Brain microvascular endothelial cell (primary cell): ENCODE data around the gene CPM.

Experiments
- DNase-seq: peaks from one replicate; pipeline ENCODE4 v3.0.0-alpha.2; 2020
- H3K27ac ChIP-seq: fragments of 250-450 bp; sonication (Bioruptor Pico); 2 replicates; pipeline ENCODE4 v1.5.1; 2020; ENCODE audit warnings: mild to moderate bottlenecking, moderate library complexity
- H3K27me3 ChIP-seq: fragments of 250-450 bp; sonication (Bioruptor Pico); replicated peaks from 2 replicates; pipeline ENCODE4 v1.5.1; 2020; ENCODE audit warnings: mild to moderate bottlenecking
- H3K36me3 ChIP-seq: fragments of 250-450 bp; sonication (Bioruptor Pico); replicated peaks from 2 replicates; pipeline ENCODE4 v1.5.1; 2020; ENCODE audit warnings: mild to moderate bottlenecking
- H3K4me3 ChIP-seq: 2 replicates; pipeline ENCODE4 v1.5.1; 2011; ENCODE audit warnings: low read depth, mild to moderate bottlenecking, control low read depth, low read length, moderate library complexity
- CTCF ChIP-seq: IDR thresholded peaks from 2 replicates; pipeline ENCODE4 v1.5.1; 2011; ENCODE audit warnings: low read depth, mild to moderate bottlenecking, moderate library complexity, low read length, control low read depth, inconsistent platforms; ENCODE audit errors: missing control alignments
- in situ Hi-C: cut with HindIII; loops from 2 replicates; pipeline ENCODE4 v1.10.0; 2017; ENCODE audit warnings: low sequenced_read_pairs, low pct_ligation_motif_present

Gene CPM

GRCh38 chr12:68893741-68894140 is 39.2 kb downstream of the CPM start:
- in situ Hi-C loops = no loop called here
- Histone ChIP-seq H3K27ac (no peak overlapping the region), H3K4me3 (no peak overlapping the region), H3K36me3 (no peaks in the 10 kb centered on the region), H3K27me3 (no peaks in the 10 kb centered on the region)
- TF ChIP-seq CTCF = no peak
- no peak for DNase-seq

GRCh38 chr12:68893201-68893600 is 39.8 kb downstream of the CPM start:
- DNase-seq = no peak
- Histone ChIP-seq H3K4me3 (no peak overlapping the region), H3K27ac (no peak overlapping the region), H3K27me3 (no peaks in the 10 kb centered on the region), H3K36me3 (no peaks in the 10 kb centered on the region)
- in situ Hi-C loops = no loop called here
- no peak for TF ChIP-seq CTCF

GRCh38 chr12:68891141-68891540 is 41.8 kb downstream of the CPM start:
- no peak for TF ChIP-seq CTCF

GRCh38 chr12:68890701-68891113 is 42.3 kb downstream of the CPM start:
- Histone ChIP-seq H3K4me3 (no peak overlapping the region), H3K27ac (no peak overlapping the region), H3K36me3 (no peaks in the 10 kb centered on the region), H3K27me3 (no peaks in the 10 kb centered on the region)
- no peak for TF ChIP-seq CTCF
- DNase-seq = no peak
- in situ Hi-C loops = no loop called here

More at GRCh38 chr12:68891141-68891540, 41.8 kb downstream of the CPM start:
- Histone ChIP-seq H3K36me3 (no peaks in the 10 kb centered on the region), H3K27me3 (no peaks in the 10 kb centered on the region), H3K4me3 (no peak overlapping the region), H3K27ac (no peak overlapping the region)
- in situ Hi-C loops = no loop called here
- DNase-seq = no peak

- H3K27ac ChIP-seq = no peak overlapping the region
- in situ Hi-C loops = no loop called here
- H3K36me3 ChIP-seq = no peaks in the 10 kb centered on the region
- H3K4me3 ChIP-seq = no peak overlapping the region
- H3K27me3 ChIP-seq = no peaks in the 10 kb centered on the region
- DNase-seq = no peak
- TF ChIP-seq CTCF = no peak
Observed at GRCh38 chr12:68888243-68888642, 44.7 kb downstream of the CPM start.

- H3K27me3 ChIP-seq = no peaks in the 10 kb centered on the region
- DNase-seq = no peak
- no peak overlapping the region for H3K27ac ChIP-seq
- H3K4me3 ChIP-seq = no peak overlapping the region
- in situ Hi-C loops = no loop called here
- TF ChIP-seq CTCF = no peak
- no peaks in the 10 kb centered on the region for H3K36me3 ChIP-seq
Observed at GRCh38 chr12:68887641-68888040, 45.3 kb downstream of the CPM start.
